BE2C (cell line): ENCODE results near the gene ATG2A.

Source experiments
- DNase-seq: peaks from one replicate; pipeline ENCODE4 v3.0.0-alpha.2; 2020
- H3K27me3 ChIP-seq: fragments of 250-450 bp; sonication (Bioruptor Pico); 2 replicates; pipeline ENCODE4 v1.5.1; 2020; ENCODE audit warnings: mild to moderate bottlenecking
- H3K36me3 ChIP-seq: fragments of 250-450 bp; sonication (Bioruptor Pico); 2 replicates; pipeline ENCODE4 v1.5.1; 2020; ENCODE audit warnings: mild to moderate bottlenecking
- H3K4me1 ChIP-seq: fragments of 250-450 bp; sonication (Bioruptor Pico); 2 replicates; pipeline ENCODE4 v1.5.1; 2020
- H3K4me3 ChIP-seq: 2 replicates; pipeline ENCODE4 v1.5.1; 2011; ENCODE audit warnings: low read depth, low read length
- H3K9me3 ChIP-seq: fragments of 250-450 bp; sonication (Bioruptor Pico); 2 replicates; pipeline ENCODE4 v1.5.1; 2020
- TF ChIP-seq, protein P1 (sequence below): IDR thresholded peaks from 2 replicates; pipeline ENCODE4 v1.5.1; 2012; ENCODE audit warnings: mild to moderate bottlenecking, low read depth, low read length

Gene ATG2A

DNA sequence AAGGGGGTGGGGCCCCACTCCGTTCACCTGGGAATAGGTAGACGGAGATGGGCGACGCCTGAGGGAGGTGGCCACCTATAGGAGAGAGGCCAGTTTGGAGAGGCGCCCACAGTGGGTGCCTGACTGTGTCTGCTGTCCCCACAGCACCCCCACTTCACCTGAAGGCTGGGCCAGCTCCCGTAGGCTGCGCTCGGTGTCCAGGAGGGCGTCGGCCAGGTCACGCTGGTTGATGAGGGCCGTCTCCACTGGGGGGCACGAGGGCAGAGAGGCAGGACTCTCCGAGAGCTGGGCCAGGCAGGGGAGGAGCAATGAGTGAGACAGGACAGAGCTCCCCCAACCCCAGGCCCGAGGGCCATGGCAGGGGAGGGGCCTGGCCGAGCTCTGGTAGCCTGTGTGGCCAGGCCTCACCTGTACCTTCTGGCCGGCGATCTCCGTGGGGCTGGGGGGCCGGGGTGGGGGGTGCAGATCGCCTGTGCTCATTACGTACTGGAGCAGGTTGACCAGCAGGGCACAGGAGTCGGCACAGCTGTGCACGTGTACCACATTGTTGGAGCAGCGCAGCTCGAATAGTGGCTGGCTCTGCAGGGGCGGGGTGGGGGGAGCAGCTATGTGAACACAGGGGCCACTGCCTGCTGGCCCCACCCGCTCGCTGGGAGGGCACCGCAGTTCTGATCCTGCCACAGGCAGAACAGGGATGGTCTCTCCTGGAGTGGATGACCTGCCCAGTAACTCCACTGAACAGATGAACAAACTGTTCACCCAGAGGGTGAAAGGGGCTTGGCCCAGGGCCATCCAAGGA, 14.7 kb downstream of the ATG2A start:
- H3K4me3 ChIP-seq, result no peak overlapping the region
- H3K36me3 ChIP-seq, result no peaks in the 10 kb centered on the region
- TF ChIP-seq, protein P1, sequence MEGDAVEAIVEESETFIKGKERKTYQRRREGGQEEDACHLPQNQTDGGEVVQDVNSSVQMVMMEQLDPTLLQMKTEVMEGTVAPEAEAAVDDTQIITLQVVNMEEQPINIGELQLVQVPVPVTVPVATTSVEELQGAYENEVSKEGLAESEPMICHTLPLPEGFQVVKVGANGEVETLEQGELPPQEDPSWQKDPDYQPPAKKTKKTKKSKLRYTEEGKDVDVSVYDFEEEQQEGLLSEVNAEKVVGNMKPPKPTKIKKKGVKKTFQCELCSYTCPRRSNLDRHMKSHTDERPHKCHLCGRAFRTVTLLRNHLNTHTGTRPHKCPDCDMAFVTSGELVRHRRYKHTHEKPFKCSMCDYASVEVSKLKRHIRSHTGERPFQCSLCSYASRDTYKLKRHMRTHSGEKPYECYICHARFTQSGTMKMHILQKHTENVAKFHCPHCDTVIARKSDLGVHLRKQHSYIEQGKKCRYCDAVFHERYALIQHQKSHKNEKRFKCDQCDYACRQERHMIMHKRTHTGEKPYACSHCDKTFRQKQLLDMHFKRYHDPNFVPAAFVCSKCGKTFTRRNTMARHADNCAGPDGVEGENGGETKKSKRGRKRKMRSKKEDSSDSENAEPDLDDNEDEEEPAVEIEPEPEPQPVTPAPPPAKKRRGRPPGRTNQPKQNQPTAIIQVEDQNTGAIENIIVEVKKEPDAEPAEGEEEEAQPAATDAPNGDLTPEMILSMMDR, result no peak
- H3K9me3 ChIP-seq, result no peaks in the 10 kb centered on the region
- H3K4me1 ChIP-seq, result no peaks in the 10 kb centered on the region
- H3K27me3 ChIP-seq, result no peaks in the 10 kb centered on the region
- DNase-seq, result no peak

DNA sequence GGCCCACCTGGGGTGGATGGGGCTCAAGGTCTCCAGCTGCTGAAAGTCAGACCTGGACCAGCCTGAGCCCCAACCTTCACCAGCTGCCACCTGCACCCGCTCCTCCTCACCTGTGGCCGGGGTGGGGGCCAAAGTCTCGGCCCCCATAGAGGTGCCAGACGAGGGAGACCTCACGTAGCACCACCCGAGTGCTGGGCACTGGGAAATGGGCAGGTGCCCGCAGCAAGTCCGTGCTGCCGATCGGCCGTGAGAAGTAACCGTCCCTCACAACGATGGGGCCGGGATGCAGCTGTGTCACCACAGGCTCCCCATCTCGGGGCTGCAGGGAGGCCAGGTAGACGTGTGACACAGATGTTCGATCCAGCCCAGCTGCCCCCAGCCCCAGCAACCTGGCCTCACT, 16.2 kb downstream of the ATG2A start:
- H3K36me3 ChIP-seq, result no peaks in the 10 kb centered on the region
- TF ChIP-seq, protein P1, result no peak
- H3K9me3 ChIP-seq, result no peaks in the 10 kb centered on the region
- no peak for DNase-seq
- H3K27me3 ChIP-seq, result no peaks in the 10 kb centered on the region
- H3K4me3 ChIP-seq, result no peak overlapping the region
- H3K4me1 ChIP-seq, result no peaks in the 10 kb centered on the region

DNA sequence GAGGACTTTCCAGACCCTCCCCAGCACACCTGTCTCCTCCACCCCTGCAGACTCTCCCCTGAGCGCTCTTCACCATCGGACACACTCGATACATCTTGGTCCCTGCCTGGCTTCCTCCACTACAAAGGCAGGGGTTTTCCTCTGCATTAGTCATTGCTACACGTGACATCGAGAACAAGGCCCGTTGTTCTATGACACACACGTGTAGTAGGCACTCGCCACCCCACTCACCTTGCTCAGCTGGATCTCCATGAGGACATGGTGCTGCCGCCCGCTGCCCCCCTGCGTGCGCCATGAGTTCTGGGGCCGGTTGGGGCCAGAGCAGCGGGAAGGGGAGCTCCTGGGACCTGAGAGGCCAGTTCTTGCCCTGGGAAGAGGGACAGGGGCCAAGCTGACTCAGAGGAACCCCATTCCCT, 16.7 kb downstream of the ATG2A start:
- DNase-seq, result no peak
- Histone ChIP-seq H3K27me3 (no peaks in the 10 kb centered on the region), H3K4me3 (no peak overlapping the region), H3K4me1 (no peaks in the 10 kb centered on the region), H3K9me3 (no peaks in the 10 kb centered on the region), H3K36me3 (no peaks in the 10 kb centered on the region)
- TF ChIP-seq, protein P1, result no peak

DNA sequence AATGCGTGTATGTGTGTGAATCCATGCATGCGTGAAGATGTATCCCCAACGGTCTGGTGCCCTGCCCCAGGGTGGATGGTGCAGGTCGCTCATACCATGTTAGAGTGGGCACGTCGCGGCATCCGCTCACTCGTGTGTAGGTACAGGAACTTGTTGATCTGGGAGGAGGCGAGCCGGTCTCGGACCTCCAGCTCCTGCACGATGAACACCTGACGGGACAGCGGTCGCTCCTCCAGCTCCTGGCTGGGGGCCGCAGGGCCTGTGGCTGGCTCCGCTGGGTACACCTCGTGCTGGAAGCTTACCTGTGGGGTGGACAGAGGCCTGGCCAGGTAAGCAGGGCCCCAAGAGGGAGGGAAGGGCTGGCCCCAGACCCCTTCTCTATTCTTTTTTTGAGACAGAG, 18.5 kb downstream of the ATG2A start:
- H3K9me3 ChIP-seq, result no peaks in the 10 kb centered on the region
- H3K36me3 ChIP-seq, result no peaks in the 10 kb centered on the region
- no peaks in the 10 kb centered on the region for H3K4me1 ChIP-seq
- DNase-seq, result no peak
- H3K27me3 ChIP-seq, result no peaks in the 10 kb centered on the region
- H3K4me3 ChIP-seq, result no peak overlapping the region
- TF ChIP-seq, protein P1, result no peak

DNA sequence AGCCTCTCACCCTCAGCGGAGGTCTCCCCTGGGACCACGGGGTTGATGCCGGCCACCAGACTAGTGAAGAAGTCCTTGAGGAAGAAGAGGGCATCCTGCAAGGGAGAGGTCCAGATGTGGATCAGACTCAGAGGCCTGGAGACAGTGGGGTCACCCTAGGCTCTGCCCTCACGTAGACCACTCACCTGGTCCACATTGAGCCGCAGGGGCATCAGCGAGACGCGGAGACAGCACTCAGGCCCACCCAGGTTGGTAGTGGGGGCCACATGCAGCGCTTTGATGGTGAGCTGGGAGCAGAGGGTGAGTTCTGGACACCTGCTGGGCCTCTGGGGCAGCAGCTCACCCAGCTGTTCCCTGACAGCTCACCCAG, 18.9 kb downstream of the ATG2A start:
- no peaks in the 10 kb centered on the region for H3K4me1 ChIP-seq
- H3K27me3 ChIP-seq, result no peaks in the 10 kb centered on the region
- TF ChIP-seq, protein P1, result no peak
- no peaks in the 10 kb centered on the region for H3K36me3 ChIP-seq
- no peak overlapping the region for H3K4me3 ChIP-seq
- no peak for DNase-seq
- no peaks in the 10 kb centered on the region for H3K9me3 ChIP-seq

DNA sequence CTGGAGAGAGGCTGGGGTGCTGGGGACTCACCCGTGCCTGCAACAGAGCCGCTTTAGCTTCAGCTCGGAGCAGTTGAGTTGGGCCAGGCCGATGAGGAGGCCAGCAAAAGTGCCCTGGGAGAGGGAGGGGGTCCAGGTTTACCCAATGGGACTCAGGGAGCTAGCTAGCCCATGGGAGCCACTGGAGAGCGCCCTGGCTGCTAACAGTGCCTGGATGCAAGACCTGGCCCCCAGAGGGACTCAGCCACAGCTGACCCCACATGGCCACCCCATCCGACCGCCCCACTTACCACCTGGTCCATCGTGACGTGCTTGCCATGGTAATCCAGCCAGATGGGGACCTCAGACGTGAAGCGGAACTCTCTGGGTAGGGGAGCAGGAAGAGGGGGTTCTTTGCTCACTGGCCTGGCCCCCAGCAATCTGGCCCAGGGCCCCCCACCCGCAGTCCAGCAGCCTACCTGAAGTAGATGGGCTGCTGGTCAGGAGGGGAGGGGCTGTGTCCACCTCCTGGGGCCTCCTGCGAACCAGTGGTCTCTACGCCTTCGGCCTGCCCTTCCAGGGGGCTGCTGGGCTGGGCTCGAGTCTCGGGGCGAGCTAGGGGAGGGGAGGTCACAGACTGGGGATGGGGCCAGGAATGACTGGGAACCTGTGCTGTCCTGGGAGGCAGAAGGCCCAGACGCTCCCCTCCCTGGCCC, 19.5 kb downstream of the ATG2A start:
- TF ChIP-seq, protein P1, result no peak

More for the DNA sequence above, 19.5 kb downstream of the ATG2A start:
- DNase-seq, result no peak
- H3K9me3 ChIP-seq, result no peaks in the 10 kb centered on the region
- H3K36me3 ChIP-seq, result no peaks in the 10 kb centered on the region
- no peaks in the 10 kb centered on the region for H3K27me3 ChIP-seq
- no peaks in the 10 kb centered on the region for H3K4me1 ChIP-seq
- no peak overlapping the region for H3K4me3 ChIP-seq
